IgD-negative memory B cell (primary cell): ENCODE data around the gene ATE1. TPM values are rescaled to one million over a fixed set of nuclear protein-coding genes. Genes with fewer than 3 reads are reported as not detected.
"Not testable (repeated sequence)": the region's sequence is repeated elsewhere in the genome, so short reads cannot be mapped to it uniquely, and the experiment has no call there.

Experiments used
- H3K27ac Mint-ChIP-seq, 3 donors: one replicate each; pipeline ENCODE4 v1.8.0; 2020 to 2022; ENCODE audit warnings: mild to moderate bottlenecking in 3 of 3, mixed read lengths in 3 of 3, moderate library complexity in 1 of 3
- H3K27me3 Mint-ChIP-seq: one replicate; pipeline ENCODE4 v1.8.0; 2021; ENCODE audit warnings: mixed read lengths
- H3K36me3 Mint-ChIP-seq: one replicate; pipeline ENCODE4 v1.8.0; 2020; ENCODE audit warnings: mild to moderate bottlenecking, mixed read lengths
- H3K4me1 Mint-ChIP-seq, 3 donors: one replicate each; pipeline ENCODE4 v1.8.0; 2020 to 2022; ENCODE audit warnings: mixed read lengths in 3 of 3, mild to moderate bottlenecking in 1 of 3
- H3K4me3 Mint-ChIP-seq, 4 donors: one replicate each; pipeline ENCODE4 v1.8.0; 2020 to 2022; ENCODE audit warnings: mild to moderate bottlenecking in 4 of 4, mixed read lengths in 4 of 4, moderate library complexity in 3 of 4
- H3K9me3 Mint-ChIP-seq, 3 donors: one replicate each; pipeline ENCODE4 v1.8.0; 2020 to 2021; ENCODE audit warnings: mixed read lengths in 3 of 3, mild to moderate bottlenecking in 1 of 3
- polyA plus RNA-seq: library from polyadenylated mRNA; unstranded; fragments of 300-500 nt; fragmentation: Illumina TruSeq; gene quantifications from one replicate; pipeline ENCODE4 v1.2.3, GENCODE V29; 2021

Gene ATE1
- polyA plus RNA-seq, 1 donor from 2014 or later: 20.2 TPM

DNA sequence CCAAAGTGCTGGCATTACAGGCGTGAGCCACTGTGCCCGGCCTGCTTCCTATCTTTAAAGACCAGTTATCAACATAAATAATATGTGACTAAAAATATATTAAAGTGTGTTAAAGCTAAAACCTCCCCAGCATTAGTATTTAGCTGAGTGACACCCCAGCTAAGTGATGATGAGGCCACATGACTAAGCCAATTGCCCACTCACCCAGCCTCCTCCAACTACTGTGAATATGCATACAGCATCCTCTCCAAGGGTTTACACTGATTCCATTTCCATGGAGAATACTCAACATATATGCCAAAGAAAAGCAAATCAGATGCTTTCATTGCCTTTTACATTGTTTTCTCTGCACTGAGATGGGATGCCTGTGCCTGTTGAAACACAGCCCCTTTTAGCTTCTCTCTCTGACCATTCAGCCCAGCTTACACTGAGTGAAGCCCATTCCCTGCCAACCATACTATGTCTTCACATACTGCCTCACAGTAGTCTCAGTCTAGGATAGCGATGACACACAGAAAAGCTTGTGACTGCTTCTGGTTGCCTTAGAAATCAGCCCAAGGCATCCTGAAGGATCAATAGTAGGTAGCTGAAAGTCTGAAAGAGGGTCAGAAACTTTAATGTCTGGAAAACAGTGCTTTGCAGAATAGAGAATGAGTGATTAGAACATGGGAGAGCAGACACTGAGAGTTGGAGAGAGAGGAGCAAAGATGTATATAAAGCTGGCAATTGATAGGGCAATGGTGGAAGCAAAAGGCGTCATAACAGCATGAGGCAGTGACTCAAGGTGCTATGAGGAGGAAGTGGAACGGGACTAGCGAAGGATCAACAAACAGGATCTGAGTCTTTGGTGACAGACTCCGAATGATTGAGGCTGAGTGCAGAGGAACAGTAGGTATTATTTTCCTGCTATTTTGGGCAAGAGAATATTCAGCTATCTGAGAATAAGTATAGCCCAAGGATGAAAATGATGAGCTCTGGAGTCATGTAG, 19.8 kb upstream of the ATE1 start:
- no peak overlapping the region for H3K4me3 Mint-ChIP-seq
- peak overlapping the region in 1 of 3 donors; percentile 17 for H3K27ac Mint-ChIP-seq

DNA sequence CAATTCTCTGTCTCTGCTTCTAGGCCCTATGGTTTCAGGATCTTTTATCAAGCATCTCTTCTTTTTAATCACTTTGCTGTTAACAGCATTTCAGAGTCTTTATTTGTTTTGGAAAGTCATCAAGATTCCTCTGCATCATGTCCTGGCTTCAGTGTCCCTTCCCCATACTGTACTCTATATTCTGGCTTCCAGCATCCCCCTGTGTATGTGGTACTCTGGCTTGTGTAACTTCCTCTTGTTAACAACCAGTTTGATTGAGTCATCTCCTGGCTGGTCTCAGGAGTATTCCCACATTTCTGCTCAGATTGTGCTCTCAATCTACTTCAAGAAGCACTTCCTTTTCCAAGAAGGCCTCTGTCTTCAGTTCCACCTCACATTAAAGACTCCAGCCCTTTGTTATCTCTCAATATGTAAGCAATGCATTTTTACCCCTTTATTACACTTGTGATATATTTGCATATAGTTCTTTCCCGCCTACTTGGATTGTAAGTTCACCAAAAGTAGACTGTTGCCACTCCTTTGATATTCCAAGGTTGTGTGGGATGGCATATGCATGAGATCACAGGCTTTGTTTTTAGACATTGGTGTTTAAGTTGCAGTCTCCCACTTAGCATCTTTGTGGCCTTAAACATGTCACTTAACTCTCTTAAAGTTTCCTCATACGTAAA, 15.1 kb upstream of the ATE1 start:
- Mint-ChIP-seq H3K27ac (no peak overlapping the region), H3K27me3 (peaks cover under 1% of the 10 kb centered on the region), H3K4me1 (no peaks in the 10 kb centered on the region), H3K36me3 (no peaks in the 10 kb centered on the region), H3K4me3 (no peak overlapping the region), H3K9me3 (peaks cover 0 to 5% (median 0%) of the 10 kb centered on the region in 3 donors)

More for the DNA sequence above, 19.8 kb upstream of the ATE1 start:
- Mint-ChIP-seq H3K27me3 (no peaks in the 10 kb centered on the region), H3K4me1 (no peaks in the 10 kb centered on the region), H3K9me3 (peaks cover 0 to 2% (median 0%) of the 10 kb centered on the region in 3 donors), H3K36me3 (peaks cover 5% of the 10 kb centered on the region)

DNA sequence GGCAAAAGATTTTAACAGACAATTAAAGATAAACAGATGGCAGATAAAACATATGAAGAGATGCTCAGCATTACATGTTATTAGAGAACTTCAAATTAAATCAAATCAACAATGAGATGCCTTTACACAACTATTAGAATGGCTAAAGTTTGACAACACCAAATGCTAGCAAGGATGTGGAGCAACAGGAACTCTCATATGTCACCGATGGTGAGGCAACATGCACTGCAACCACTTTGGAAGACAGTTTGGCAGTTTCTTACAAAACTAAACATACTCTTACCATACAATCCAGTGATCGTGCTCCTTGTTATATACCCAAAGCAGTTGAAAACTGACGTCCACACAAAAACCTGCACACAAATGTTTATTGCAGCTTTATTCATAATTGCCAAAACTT, 13.7 kb upstream of the ATE1 start:
- Mint-ChIP-seq H3K4me3 (no peak overlapping the region), H3K4me1 (no peaks in the 10 kb centered on the region), H3K27ac (no peak overlapping the region), H3K9me3 (peaks cover 0 to 5% (median 0%) of the 10 kb centered on the region in 3 donors), H3K36me3 (no peaks in the 10 kb centered on the region), H3K27me3 (peaks cover 2% of the 10 kb centered on the region)

DNA sequence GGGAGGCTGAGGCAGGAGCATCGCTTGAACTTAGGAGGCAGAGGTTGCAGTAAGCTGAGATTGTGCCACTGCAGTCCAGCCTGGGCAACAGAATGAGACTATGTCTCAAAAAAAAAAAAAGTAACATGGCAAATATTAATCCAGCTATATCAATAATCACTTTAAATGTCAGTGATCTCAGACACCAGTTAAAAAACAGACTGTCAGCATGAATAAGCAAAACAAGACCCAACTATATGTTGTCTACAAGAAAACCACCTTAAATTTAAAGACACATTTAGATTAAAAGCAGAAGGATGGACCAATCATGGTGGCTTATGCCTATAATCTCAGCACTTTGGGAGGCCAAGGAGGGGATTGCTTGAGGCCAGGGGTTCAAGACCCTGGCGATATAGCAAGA, 8.5 kb upstream of the ATE1 start:
- Mint-ChIP-seq H3K27ac (no peak overlapping the region), H3K36me3 (peaks cover 2% of the 10 kb centered on the region), H3K27me3 (peaks cover 2% of the 10 kb centered on the region), H3K4me1 (peaks cover 0 to 2% (median 0%) of the 10 kb centered on the region in 3 donors), H3K4me3 (no peak overlapping the region), H3K9me3 (peaks cover 0 to 5% (median 0%) of the 10 kb centered on the region in 3 donors)

DNA sequence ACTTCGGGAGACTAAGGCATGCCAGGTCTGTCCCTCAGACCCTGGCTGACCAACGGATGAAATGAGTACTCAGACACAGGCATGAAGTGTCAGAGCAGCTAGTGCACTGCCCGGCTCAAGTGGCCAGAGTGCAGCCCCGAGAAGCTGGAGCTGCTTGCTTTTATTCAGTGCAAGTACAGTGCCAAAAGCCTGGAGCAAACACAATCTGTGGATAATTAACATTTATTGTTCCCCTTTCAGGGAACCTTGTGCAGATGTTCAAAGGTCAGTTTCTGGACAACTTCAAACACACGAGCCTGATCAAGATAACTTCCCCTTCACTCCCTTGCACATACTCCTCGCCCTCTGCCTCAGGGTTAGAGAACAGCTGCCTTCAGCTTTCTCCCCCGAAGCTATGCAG, 7.9 kb upstream of the ATE1 start:
- Mint-ChIP-seq H3K4me3 (no peak overlapping the region), H3K36me3 (peaks cover 2% of the 10 kb centered on the region), H3K27ac (no peak overlapping the region), H3K27me3 (peaks cover 2% of the 10 kb centered on the region), H3K9me3 (peaks cover 0 to 5% (median 0%) of the 10 kb centered on the region in 3 donors), H3K4me1 (peaks cover 0 to 4% (median 0%) of the 10 kb centered on the region in 3 donors)

DNA sequence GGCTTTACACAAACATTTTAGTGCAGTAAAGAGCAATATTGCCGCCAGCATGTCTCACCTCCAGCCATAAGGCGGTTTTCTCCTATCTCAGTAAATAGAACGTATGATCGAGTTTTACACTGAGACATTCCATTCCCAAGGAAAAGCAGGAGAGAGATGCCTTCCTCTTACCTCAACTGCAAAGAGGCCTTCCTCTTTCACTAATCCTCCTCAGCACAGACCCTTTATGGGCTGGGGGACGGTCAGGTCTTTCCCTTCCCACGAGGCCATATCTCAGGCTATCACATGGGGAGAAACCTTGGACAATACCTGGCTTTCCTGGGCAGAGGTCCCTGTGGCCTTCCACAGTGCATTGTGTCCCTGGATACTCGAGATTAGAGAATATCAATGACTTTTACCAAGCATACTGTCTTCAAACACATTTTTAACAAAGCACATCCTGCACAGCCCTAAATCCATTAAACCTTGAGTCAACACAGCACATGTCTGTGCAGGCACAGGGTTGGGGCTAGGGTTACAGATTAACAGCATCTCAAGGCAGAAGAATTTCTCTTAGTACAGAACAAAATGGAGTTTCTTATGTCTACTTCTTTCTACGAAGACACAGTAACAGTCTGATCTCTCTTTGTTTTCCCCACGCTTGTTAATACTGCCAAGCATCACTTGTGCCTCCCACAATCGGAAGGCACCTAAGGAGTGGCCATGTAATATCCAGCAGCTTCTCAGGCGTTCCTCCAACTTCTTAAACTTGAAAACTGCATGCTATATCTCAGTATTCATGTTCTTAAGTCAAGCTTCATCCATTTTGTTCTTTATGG, 2.6 kb upstream of the ATE1 start:
- H3K36me3 Mint-ChIP-seq: not testable (repeated sequence)

DNA sequence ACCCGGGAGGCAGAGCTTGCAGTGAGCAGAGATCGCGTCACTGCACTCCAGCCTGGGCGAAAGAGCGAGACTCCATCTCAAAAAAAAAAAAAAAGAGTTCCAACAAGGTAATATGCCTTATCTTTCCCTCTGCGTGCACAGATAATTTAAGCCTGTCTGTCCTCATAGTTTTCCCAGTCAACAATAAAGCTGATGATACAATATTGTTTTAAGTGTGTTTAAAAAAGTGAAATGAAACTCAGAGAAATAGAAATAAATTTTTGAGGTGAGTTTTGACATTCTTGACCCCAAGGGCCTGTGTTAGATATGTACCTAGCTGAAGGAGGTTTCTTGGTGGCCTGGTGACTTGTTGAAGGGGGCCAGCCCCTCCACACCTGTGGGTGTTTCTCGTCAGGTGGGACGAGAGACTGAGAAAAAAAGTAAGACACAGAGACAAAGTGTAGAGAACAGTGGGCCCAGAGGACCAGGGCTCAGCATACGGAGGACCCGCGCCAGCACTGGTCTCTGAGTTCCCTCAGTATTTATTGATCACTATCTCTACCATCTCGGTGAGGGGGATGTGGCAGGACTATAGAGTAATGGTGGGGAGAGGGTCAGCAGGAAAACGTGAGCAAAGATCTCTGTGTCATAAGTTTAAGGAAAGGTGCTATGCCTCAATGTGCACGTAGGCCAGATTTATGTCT, 1.9 kb upstream of the ATE1 start:
- not testable (repeated sequence) for H3K36me3 Mint-ChIP-seq, H3K27me3 Mint-ChIP-seq, H3K9me3 Mint-ChIP-seq
- H3K27ac Mint-ChIP-seq: peak overlapping the region in 2 of 3 donors; percentile 57 to 83
- H3K4me3 Mint-ChIP-seq: peak overlapping the region; percentile 42 to 92 (median 70)
- peaks cover 14 to 24% (median 16%) of the 10 kb centered on the region in 3 donors for H3K4me1 Mint-ChIP-seq

More for the DNA sequence above, 2.6 kb upstream of the ATE1 start:
- H3K4me3 Mint-ChIP-seq: peak overlapping the region; percentile 35 to 92 (median 62)
- H3K4me1 Mint-ChIP-seq: peaks cover 11 to 23% (median 13%) of the 10 kb centered on the region in 3 donors
- peak overlapping the region in 2 of 3 donors; percentile 19 to 83 for H3K27ac Mint-ChIP-seq
- not testable (repeated sequence) for H3K27me3 Mint-ChIP-seq, H3K9me3 Mint-ChIP-seq

DNA sequence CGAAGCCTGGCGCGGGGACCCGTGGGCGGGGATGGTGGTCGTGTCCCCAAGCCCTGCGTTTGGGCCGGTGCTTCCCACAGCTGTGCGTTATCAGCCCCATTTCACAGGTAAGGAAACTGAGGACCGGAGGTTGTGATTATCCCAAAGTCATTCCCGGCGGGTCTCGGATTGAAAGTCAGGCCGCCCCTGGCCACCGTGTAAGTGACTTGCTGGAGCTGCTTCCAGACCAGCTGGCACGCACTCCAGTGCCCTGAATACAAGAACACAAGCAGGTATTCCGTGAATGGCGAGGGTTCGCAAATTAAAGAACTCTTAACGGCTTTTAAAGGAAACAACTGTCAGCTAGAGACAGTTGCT, 675 bp upstream of the ATE1 start:
- peak overlapping the region; percentile 93 to 99 (median 94) for H3K4me3 Mint-ChIP-seq
- no peaks in the 10 kb centered on the region for H3K9me3 Mint-ChIP-seq
- peaks cover 14 to 24% (median 16%) of the 10 kb centered on the region in 3 donors for H3K4me1 Mint-ChIP-seq
- H3K27me3 Mint-ChIP-seq: no peaks in the 10 kb centered on the region
- H3K27ac Mint-ChIP-seq: peak overlapping the region in 2 of 3 donors; percentile 91 to 95
- H3K36me3 Mint-ChIP-seq: peaks cover 4% of the 10 kb centered on the region

DNA sequence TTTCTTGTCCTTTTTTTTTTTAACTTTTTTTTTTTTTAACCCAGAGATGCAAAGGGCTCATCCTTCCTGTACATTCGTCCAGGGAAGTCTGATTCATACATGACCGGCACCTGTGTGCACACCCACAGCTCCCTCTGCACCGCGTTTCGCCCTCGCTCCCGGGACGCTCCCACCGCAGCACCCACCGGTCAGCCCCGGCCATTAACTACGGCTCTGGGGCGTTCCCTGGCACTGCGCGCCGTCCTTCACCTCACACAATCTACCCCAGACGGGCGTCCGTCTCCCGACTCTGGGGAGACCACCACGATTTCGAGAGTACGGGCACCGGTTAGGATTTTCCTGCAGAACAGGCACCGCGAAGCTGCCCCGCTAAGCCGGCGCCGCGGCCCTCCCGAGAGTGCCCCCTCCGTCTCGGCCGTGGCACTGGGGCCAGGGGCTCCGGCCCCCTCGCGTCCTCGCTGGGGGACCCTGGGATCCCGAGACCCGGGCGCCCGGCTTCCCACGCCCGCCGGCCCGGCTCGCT, 452 bp downstream of the ATE1 start:
- Mint-ChIP-seq H3K27me3 (no peaks in the 10 kb centered on the region), H3K4me1 (peaks cover 16 to 24% (median 16%) of the 10 kb centered on the region in 3 donors), H3K4me3 (peak overlapping the region; percentile 93 to 99 (median 95)), H3K36me3 (peaks cover 4% of the 10 kb centered on the region), H3K27ac (peak overlapping the region; percentile 69 to 96 (median 91)), H3K9me3 (no peaks in the 10 kb centered on the region)

DNA sequence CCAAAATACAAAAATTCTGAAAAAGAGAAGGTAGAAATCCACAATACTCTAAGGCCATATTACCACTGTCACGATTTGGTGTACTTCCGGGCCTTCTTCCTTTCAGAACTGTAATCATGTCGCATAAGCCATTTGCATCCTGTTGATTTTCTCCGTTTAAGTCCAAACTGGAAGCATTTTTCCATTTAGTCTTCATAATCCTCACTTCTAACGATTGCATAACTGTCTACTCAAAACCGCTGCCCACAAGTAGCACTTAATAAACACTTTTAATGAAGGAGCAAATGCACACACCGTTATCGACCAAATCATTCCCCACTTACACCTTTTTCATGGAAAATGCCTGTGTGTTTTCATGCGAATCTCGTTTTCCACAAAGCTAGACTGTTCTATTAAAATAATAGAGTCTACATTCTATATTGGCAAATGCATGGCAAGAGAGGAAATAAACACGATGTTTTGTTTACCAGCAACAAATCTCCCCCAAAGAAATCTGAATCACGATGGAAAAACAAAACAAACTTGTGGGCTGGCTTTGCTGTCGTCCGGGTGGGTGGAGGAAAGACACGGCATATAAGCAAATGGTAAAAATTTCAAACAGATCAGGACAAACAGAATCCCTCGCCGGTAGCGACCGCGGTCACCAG, 1.0 kb downstream of the ATE1 start:
- Mint-ChIP-seq H3K4me1 (peaks cover 16 to 23% (median 16%) of the 10 kb centered on the region in 3 donors), H3K4me3 (peak overlapping the region; percentile 93 to 99 (median 95)), H3K27ac (peak overlapping the region; percentile 69 to 96 (median 91)), H3K36me3 (peaks cover 3% of the 10 kb centered on the region), H3K9me3 (no peaks in the 10 kb centered on the region), H3K27me3 (no peaks in the 10 kb centered on the region)

DNA sequence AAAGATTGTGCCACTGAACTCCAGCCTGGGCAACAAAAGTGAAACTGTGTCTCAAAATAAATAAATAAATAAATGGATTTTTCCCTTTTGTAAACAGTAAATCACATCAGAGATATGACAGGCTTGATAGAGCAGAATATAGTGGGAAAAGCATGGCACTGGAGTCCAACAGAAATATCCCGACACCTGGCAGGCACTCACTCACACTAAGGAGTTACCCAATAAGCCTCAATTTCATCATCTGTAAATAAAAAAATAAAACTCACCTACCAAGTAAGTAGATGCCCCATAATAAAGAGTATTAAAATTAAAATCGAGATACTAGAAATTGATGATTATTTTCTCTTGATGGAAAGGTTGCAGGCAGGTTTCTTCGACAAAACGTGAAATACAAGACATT, 1.7 kb downstream of the ATE1 start:
- Mint-ChIP-seq H3K36me3 (peaks cover 2% of the 10 kb centered on the region), H3K4me1 (peaks cover 16 to 22% (median 16%) of the 10 kb centered on the region in 3 donors), H3K4me3 (peak overlapping the region in 3 of 4 donors; percentile 55 to 99 (median 60)), H3K27ac (no peak overlapping the region), H3K27me3 (no peaks in the 10 kb centered on the region), H3K9me3 (no peaks in the 10 kb centered on the region)

DNA sequence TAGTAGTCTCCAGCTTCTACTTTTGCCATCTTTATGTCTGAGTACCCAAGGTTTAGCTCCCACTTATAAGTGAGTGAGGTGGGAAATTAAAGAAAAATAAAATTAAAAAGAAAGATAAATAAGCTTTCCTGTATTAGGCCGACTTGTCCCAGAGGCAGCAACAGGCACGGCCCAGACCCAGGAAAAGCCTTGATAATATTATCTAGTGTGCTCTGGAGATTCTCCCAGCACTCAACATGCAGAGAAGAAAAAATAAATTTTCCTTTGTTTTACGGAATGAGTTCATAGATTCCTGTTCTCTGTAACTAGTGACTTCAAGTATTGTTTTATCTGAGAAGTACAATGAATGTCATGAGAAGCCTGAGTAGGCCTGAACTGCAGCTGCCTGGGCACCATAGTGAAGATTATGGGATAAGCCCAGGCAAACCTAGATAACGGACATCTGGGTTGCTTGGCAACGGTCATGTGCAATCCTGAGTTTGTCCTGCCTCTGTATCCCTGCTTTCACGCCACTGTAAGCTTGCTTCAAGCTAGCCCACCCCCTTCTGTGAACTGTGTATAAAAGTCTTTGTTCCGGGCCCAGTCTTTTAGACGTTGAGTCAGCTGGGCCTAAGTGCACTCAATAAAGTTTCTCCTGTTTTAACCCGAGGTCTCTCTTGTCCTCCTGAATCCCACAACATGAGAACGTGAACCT, 6.4 kb downstream of the ATE1 start:
- H3K27ac Mint-ChIP-seq: peak overlapping the region in 1 of 3 donors; percentile 35
- no peaks in the 10 kb centered on the region for H3K27me3 Mint-ChIP-seq
- no peaks in the 10 kb centered on the region for H3K9me3 Mint-ChIP-seq
- H3K4me1 Mint-ChIP-seq: peaks cover 3 to 11% (median 5%) of the 10 kb centered on the region in 3 donors
- H3K36me3 Mint-ChIP-seq: no peaks in the 10 kb centered on the region
- no peak overlapping the region for H3K4me3 Mint-ChIP-seq

DNA sequence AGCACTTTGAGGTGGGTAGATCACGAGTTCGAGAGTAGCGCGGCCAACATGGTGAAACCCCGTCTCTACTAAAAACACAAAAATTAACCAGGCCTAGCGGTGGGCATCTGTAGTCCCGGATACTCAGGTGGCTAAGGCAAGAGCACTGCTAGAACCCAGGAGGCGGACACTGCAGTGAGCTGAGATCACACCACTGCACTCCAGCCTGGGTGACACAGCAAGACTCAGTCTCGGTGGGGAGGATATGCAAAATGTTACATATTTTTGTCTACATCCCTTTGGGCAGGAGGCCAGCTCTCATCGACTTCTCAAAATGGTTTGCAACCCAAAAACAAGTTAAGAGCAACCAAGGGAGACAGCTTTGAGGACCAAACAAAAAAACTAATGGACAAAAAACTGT, 8.2 kb downstream of the ATE1 start:
- Mint-ChIP-seq H3K27me3 (no peaks in the 10 kb centered on the region), H3K36me3 (no peaks in the 10 kb centered on the region), H3K9me3 (no peaks in the 10 kb centered on the region), H3K4me1 (peaks cover 0 to 8% (median 4%) of the 10 kb centered on the region in 3 donors), H3K27ac (no peak overlapping the region), H3K4me3 (no peak overlapping the region)
